Fibroblast of villous mesenchyme (primary cell): ENCODE results near the gene B3GNT3. TPM values are rescaled to one million over a fixed set of nuclear protein-coding genes. Genes with fewer than 3 reads are reported as not detected.

Source experiments
- DNase-seq: peaks from one replicate; pipeline ENCODE4 v3.0.0-alpha.2; 2010; ENCODE audit warnings: low read depth
- H3K4me3 ChIP-seq: 2 replicates; pipeline ENCODE4 v1.5.1; 2011; ENCODE audit warnings: low read depth, mild to moderate bottlenecking, low read length
- CTCF ChIP-seq: IDR thresholded peaks from 2 replicates; pipeline ENCODE4 v1.5.1; 2012; ENCODE audit warnings: low read depth, mild to moderate bottlenecking, low read length; ENCODE audit not compliant: insufficient read depth
- total RNA-seq: library from RNA; depleted of rRNA; stranded (reverse); fragments of >200 nt; gene quantifications from 2 replicates; pipeline ENCODE4 v1.2.3, GENCODE V29; 2012

B3GNT3 gene
- total RNA-seq, 1 donor: not detected

- no peak overlapping the region for H3K4me3 ChIP-seq
- TF ChIP-seq CTCF: no peak
- DNase-seq: no peak
Observed at GRCh38 chr19:17751912-17752273, 43.0 kb upstream of the B3GNT3 start.

DNA sequence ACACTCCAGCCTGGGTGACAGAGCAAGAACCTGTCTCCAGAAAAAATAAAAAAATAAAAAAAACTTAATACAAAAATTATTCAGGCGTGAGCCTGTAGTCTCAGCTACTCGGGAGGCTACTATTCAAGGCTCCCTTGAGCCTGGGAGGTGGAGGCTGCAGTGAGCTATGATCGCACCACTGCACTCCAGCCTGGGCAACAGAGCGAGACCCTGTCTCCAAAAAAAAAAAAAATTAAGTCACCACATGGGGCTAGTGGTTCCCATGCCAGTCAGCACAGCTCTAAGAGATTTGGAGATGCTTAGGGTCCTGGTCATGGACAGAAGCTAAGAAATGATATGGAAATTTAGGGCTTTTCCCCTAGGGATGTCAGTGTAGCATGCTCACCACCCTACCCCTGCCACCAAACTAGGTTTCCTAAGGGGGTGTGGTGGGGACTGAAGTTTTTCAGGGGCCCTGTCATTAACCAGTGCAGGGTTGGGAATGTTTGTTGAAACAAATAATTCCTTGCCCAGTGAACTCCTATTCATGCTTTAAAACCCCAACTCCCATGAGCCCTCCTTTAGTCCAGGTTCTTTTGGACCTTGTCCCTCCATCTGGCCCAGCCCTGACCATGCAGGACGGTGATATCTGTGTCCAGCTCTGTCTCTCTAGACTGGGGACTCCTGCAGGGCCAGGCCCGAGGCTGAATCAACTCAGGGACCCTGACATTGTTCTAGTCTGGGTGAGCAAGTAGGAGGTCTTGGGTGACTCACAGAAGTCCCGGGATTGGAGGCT, 41.9 kb upstream of the B3GNT3 start:
- no peak for TF ChIP-seq CTCF
- no peak overlapping the region for H3K4me3 ChIP-seq
- no peak for DNase-seq

GRCh38 chr19:17753976-17754375, 41.0 kb upstream of the B3GNT3 start:
- no peak overlapping the region for H3K4me3 ChIP-seq
- no peak for DNase-seq
- TF ChIP-seq CTCF: no peak

- no peak for TF ChIP-seq CTCF
- H3K4me3 ChIP-seq: no peak overlapping the region
- DNase-seq: no peak
Observed at GRCh38 chr19:17754634-17755442, 40.1 kb upstream of the B3GNT3 start.

GRCh38 chr19:17755443-17755890, 39.5 kb upstream of the B3GNT3 start:
- TF ChIP-seq CTCF: no peak
- no peak overlapping the region for H3K4me3 ChIP-seq
- DNase-seq: no peak

DNA sequence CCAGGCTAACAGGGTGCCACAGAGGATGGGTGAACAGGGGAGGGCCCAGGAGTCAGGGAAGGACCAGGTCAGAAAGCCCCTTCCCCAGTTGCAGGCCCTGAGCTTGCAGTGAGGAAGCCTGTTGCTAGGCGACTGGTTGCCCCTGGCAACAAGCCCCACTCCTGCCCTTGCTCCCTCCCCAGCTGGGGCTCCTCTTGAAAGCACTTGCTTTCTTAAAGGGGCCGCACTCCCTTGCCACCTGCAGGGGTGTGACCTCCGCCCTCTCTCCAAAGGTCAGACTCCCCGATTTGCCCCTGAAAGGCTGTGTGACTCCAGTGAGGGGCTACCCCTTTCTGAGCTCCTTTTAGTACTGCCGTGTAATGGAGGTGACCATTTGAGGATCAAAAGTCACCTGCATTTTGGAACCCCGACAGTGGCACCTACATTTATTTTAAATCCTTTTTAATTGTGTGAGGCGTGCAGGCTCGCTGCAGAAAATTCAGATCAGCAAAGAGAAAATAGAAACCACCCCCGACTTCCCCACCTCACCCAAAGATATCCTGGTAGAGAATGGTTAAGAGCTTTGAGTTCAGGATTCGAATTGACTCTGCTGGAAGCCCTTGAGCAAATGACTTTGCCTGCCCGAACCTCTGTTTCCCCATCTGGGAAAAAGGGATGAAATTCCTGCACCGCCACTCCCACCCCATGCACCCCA, 38.8 kb upstream of the B3GNT3 start:
- no peak for TF ChIP-seq CTCF
- DNase-seq: peak; percentile 41
- no peak overlapping the region for H3K4me3 ChIP-seq
